Activated CD8-positive, alpha-beta T cell treated with anti-CD3 and anti-CD28 coated beads, Interleukin-2, amount 10 ng/mL, durations not matched to agents 7 days and 5 days (primary cell): ENCODE results near the gene HNRNPC. TPM values are rescaled to one million over a fixed set of nuclear protein-coding genes. Genes with fewer than 3 reads are reported as not detected.

Source experiments
- ATAC-seq: fragments of 150-1000 bp; cut with Tn5 transposase; one replicate; pipeline ENCODE4 v1.10.0; 2021; ENCODE audit warnings: moderate library complexity
- CTCF ChIA-PET: fragments of 350-600 bp; sonication (Branson Sonifier 250); formaldehyde crosslinking; loops from one replicate; lab custom pipeline; 2021; ENCODE audit warnings: antibody characterized with exemption; lab: Charles Lee
- POLR2A ChIA-PET: fragments of 350-600 bp; sonication (Branson Sonifier 250); formaldehyde crosslinking; loops from one replicate; lab custom pipeline; 2021; ENCODE audit warnings: antibody characterized with exemption; lab: Charles Lee
- DNase-seq: peaks from one replicate; pipeline ENCODE4 v3.0.0-alpha.2; 2020
- H3K27ac Mint-ChIP-seq: one replicate; pipeline ENCODE4 v1.8.0; 2021; ENCODE audit warnings: mild to moderate bottlenecking, mixed read lengths
- H3K27me3 Mint-ChIP-seq: one replicate; pipeline ENCODE4 v1.8.0; 2021; ENCODE audit warnings: low read depth, mixed read lengths
- H3K36me3 Mint-ChIP-seq: one replicate; pipeline ENCODE4 v1.8.0; 2021; ENCODE audit warnings: low read depth, mixed read lengths
- H3K4me1 Mint-ChIP-seq: one replicate; pipeline ENCODE4 v1.8.0; 2021; ENCODE audit warnings: low read depth, mixed read lengths
- H3K4me3 Mint-ChIP-seq: one replicate; pipeline ENCODE4 v1.8.0; 2021; ENCODE audit warnings: mild to moderate bottlenecking, mixed read lengths
- H3K9me3 Mint-ChIP-seq: one replicate; pipeline ENCODE4 v1.8.0; 2022; ENCODE audit warnings: mixed read lengths; ENCODE audit not compliant: insufficient read depth
- total RNA-seq, 2 experiments: library from RNA; stranded (reverse); gene quantifications; one replicate each; pipeline ENCODE4 v1.2.3, GENCODE V29; 2021

Gene HNRNPC
- total RNA-seq, 2 experiments from 2014 or later = 768 to 782 TPM

DNA sequence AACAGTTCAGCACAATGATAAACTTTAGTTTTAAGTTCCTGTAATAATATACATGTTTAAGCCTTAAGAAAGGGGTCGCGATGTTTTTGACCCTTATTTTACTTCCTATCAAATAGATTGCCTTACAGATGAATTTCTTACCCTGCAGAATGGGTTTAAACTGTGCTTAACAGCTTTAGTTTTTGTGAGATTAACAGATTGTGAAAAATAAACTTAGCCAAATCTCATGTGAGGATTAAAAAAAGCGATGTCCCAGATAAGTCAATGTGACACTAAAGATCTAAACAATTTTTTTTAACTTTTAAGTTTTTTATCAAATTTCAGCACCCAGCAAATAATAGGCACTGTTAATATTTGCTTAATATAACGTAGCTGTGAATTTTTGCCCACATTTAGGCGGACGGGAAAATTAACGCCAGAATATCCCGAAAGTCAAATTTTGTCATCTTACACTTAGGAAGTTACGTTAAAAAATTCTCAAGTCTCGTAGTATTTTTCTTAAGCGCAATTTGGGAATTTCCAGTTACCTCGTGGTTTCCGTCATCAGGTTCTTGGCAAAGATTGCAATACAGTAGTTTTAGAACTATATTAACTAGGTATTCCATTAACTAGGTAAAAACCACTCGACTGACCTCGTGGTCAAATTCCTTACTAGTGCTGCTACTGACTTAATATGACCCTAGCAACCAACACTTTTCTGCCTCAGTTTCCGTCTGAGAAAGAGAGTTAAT is 1.2 kb downstream of the HNRNPC start:
- ATAC-seq = no peak
- CTCF ChIA-PET = no interaction called here
- no peaks in the 10 kb centered on the region for H3K27me3 Mint-ChIP-seq

DNA sequence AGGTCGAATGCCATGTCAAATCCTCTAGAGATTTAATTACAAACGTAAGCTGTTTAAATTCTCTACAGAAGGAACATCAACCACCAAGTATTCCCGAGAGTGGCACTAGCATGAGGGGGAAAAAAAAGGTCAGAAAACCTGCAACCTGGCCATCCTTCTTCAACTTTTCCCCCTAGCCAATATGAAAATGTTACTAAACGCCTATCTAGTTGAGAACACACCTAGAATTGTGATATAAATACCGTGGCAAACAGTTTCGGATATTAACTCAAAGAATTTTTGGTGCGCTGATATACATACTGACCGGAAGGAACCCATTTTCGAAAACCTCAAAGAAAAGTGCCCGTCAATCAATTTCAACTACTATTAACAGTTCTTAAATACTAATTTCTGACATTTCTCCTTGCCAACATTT is 1.8 kb downstream of the HNRNPC start:
- no peaks in the 10 kb centered on the region for H3K27me3 Mint-ChIP-seq
- ChIA-PET POLR2A (interaction anchor here (0.7 to 1.4 kb wide), 3 partner anchors 10 to 126 kb away, joined by 3 to 4 read pairs (median 4); no protein-coding TSS in a partner anchor), CTCF (interaction anchor here (1.5 kb wide), 1 partner anchor 12 kb away, joined by 4 read pairs; no protein-coding TSS in a partner anchor)
- peak overlapping the region; percentile 100 for H3K27ac Mint-ChIP-seq
- H3K4me1 Mint-ChIP-seq = peaks cover 51% of the 10 kb centered on the region
- DNase-seq (no peak), ATAC-seq (no peak)
- peak overlapping the region; percentile 100 for H3K4me3 Mint-ChIP-seq
- H3K36me3 Mint-ChIP-seq = peaks cover 66% of the 10 kb centered on the region
- H3K9me3 Mint-ChIP-seq = no peaks in the 10 kb centered on the region

More for the DNA sequence above, 1.2 kb downstream of the HNRNPC start:
- POLR2A ChIA-PET = interaction anchor here (0.7 to 1.4 kb wide), 5 partner anchors 11 to 125 kb away, joined by 3 to 7 read pairs (median 4); no protein-coding TSS in a partner anchor
- no peaks in the 10 kb centered on the region for H3K9me3 Mint-ChIP-seq
- H3K36me3 Mint-ChIP-seq = peaks cover 60% of the 10 kb centered on the region
- DNase-seq = no peak
- H3K4me3 Mint-ChIP-seq = peak overlapping the region; percentile 100
- peaks cover 44% of the 10 kb centered on the region for H3K4me1 Mint-ChIP-seq
- H3K27ac Mint-ChIP-seq = peak overlapping the region; percentile 100

DNA sequence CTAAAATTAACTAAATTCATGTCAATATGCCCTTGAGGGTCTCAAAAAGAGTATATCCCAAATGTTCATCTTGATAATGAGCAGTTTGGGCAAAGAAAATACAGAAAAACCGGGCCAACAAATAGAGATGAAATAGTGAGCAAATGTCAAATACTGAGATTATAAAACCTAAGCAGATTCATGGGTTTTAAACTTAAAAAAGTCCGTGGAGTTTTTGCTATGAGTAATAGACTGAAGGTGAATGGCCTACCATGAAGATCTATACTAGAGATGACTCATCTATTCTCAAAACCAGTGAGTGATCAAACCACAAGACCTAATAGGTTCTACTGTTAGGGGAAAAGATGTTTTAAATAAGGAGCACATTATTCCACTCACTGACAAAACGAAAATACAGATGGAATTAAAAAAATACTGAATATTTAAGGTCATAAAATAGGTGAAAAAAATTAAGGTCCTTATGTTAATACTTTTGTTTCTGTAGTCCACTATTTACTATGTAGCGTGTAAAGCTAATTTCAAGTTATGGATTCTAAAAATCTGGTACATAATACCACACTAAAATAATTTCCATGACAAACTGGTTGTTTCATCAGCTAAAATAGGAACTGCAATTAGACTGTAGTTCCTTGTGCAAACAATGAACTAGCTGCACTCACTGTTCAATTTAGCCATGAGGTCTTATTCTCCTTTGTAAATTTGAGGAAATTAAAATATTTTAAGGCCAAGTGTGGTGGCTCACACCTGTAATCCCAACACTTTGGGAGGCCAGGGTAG is 5.0 kb downstream of the HNRNPC start:
- ChIA-PET CTCF (interaction anchor here (0.7 to 1.9 kb wide), 7 partner anchors 8 to 160 kb away, joined by 3 to 14 read pairs (median 3); no protein-coding TSS in a partner anchor), POLR2A (interaction anchor here (0.6 to 2.2 kb wide), 5 partner anchors 8 to 119 kb away, joined by 3 to 21 read pairs (median 4); no protein-coding TSS in a partner anchor)
- no peaks in the 10 kb centered on the region for H3K9me3 Mint-ChIP-seq
- H3K4me3 Mint-ChIP-seq = peak overlapping the region; percentile 100
- H3K27me3 Mint-ChIP-seq = no peaks in the 10 kb centered on the region
- H3K27ac Mint-ChIP-seq = peak overlapping the region; percentile 78
- peaks cover 86% of the 10 kb centered on the region for H3K36me3 Mint-ChIP-seq
- H3K4me1 Mint-ChIP-seq = peaks cover 66% of the 10 kb centered on the region
- DNase-seq (no peak), ATAC-seq (peak; percentile 72)

DNA sequence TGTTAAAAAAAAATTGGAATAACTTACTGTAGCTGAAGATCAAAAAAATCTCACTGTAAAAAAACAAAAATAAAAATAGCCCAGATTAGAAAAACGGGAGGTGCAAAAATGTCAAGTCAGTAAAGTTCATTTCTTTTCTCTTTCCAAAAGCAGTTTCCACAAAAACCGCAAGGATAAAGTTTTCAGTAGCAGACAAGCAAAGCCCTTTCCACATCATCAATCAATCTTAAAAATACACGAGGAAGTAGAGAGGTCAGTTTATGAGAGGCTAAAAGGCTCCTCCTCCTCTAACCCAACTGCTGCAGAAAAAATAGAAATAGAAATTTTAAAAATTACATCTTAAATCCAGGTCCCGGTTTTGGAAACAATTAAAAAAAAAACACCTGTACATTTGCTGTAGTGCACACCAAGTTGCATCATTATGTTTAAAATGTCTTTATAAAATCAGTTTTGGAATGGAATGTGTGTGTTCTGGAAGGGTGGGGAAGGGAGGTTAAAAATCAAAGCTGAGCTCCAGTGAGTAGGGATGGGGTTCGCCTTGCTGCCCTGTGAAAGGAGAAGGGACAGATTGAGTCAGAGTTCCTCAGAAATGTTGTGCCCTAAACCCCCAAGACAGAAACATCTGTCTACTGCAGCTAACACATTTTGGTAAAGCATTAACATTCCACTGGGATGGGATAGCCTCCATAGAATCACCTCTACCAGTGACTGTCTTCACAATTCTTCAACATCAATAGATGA is 5.8 kb downstream of the HNRNPC start:
- peaks cover 87% of the 10 kb centered on the region for H3K36me3 Mint-ChIP-seq
- ATAC-seq = peak; percentile 9
- peak overlapping the region; percentile 77 for H3K27ac Mint-ChIP-seq
- peaks cover 73% of the 10 kb centered on the region for H3K4me1 Mint-ChIP-seq
- DNase-seq = no peak
- no peaks in the 10 kb centered on the region for H3K9me3 Mint-ChIP-seq
- ChIA-PET POLR2A (no interaction called here), CTCF (interaction anchor here (0.7 kb wide), 1 partner anchor 159 kb away, joined by 4 read pairs; no protein-coding TSS in a partner anchor)
- H3K27me3 Mint-ChIP-seq = no peaks in the 10 kb centered on the region
- peak overlapping the region; percentile 100 for H3K4me3 Mint-ChIP-seq

DNA sequence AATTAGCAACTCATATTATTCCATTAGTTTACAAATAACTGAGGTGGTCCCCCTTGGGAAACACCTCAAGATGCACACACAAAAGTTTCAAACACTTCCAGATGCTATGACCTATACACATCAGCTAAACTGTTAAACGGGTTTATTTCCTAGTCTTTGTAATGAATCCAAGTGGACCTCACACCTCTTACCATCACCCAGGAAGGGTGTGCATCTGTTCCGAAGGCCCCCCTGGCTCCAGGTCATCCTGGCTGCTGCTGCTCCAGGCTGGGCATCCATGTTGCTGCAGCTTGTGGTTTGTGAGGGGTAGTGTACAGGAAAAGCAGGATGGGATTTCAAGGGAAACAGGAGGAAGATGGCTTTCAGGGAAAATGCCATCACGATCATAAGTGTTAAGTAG is 6.8 kb downstream of the HNRNPC start:
- H3K27me3 Mint-ChIP-seq = no peaks in the 10 kb centered on the region
- peaks cover 81% of the 10 kb centered on the region for H3K4me1 Mint-ChIP-seq
- H3K4me3 Mint-ChIP-seq = peak overlapping the region; percentile 60
- H3K27ac Mint-ChIP-seq = peak overlapping the region; percentile 75
- peaks cover 84% of the 10 kb centered on the region for H3K36me3 Mint-ChIP-seq
- DNase-seq = no peak
- POLR2A ChIA-PET = no interaction called here
- ATAC-seq = no peak
- CTCF ChIA-PET = no interaction called here
- H3K9me3 Mint-ChIP-seq = no peaks in the 10 kb centered on the region

DNA sequence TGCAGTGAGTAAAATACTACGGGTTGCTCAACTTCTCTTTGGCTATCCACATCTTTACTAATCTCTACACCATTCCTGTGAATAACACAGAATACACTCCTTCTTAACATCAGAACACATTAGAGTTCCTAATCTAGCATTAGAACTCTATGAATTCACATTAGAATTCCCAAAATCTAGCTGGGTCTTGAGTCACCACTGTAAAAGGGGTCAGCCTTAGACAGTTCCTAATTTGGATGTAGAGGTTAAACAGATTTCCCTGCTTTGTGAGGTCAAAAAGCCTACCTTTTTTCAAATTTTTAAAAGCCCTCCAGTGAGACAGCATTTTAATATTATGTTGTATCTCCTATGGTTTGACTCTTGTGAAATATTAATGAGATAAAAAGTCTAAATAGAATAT is 7.4 kb downstream of the HNRNPC start:
- ChIA-PET CTCF (no interaction called here), POLR2A (interaction anchor here (0.5 kb wide), 1 partner anchor 10 kb away, joined by 3 read pairs; no protein-coding TSS in a partner anchor)
- H3K9me3 Mint-ChIP-seq = no peaks in the 10 kb centered on the region
- peaks cover 85% of the 10 kb centered on the region for H3K36me3 Mint-ChIP-seq
- H3K27ac Mint-ChIP-seq = no peak overlapping the region
- peaks cover 84% of the 10 kb centered on the region for H3K4me1 Mint-ChIP-seq
- H3K27me3 Mint-ChIP-seq = no peaks in the 10 kb centered on the region
- H3K4me3 Mint-ChIP-seq = peak overlapping the region; percentile 60
- ATAC-seq = no peak
- DNase-seq = no peak

DNA sequence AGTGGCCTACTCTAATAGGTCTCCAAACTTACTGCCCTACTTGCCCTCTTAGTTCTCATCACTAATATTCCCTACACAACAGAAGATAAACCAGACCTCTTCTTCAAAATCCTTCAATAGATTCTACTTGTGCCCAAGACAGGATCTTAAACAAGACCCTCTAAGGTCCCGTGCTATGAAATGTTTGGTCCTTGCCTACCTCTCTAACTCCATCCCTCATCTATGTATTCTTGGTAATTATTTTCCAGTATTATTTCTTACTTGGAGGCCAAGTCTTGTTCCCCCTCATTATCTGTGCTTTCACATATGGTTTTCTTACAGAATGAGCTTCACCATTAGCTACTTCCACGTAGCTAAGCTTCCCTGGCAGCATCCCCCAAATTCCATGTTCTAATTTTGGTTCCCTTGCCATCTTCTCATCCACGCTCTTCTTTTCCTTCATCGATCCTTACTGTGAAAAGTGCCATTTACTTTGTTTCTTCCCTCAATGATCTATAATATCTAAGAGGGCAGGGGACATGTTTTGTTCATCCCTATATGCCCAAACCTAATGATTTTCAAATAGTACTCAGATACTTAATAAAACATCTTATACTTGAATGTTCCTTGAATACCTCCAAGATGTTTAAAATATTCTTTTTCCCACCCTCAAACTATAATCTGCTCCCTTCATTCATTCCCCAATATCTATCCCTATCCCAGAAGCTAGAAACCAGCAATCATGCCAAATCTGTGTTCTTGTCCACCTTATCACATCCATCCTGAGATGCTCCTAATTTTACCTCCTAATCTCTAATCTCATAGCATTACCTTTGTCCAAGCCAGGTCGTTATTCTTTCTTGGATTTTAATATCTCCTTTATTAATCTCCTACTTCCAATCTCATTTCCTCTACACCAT is 10.1 kb downstream of the HNRNPC start:
- ATAC-seq (no peak), DNase-seq (no peak)
- peaks cover 81% of the 10 kb centered on the region for H3K36me3 Mint-ChIP-seq
- H3K4me3 Mint-ChIP-seq = peak overlapping the region; percentile 50
- no peak overlapping the region for H3K27ac Mint-ChIP-seq
- CTCF ChIA-PET = interaction anchor here (1.4 to 6.4 kb wide), 2 partner anchors 17 to 52 kb away, joined by 3 to 37 read pairs; no protein-coding TSS in a partner anchor
- no peaks in the 10 kb centered on the region for H3K9me3 Mint-ChIP-seq
- peaks cover 81% of the 10 kb centered on the region for H3K4me1 Mint-ChIP-seq
- POLR2A ChIA-PET = no interaction called here
- H3K27me3 Mint-ChIP-seq = no peaks in the 10 kb centered on the region

DNA sequence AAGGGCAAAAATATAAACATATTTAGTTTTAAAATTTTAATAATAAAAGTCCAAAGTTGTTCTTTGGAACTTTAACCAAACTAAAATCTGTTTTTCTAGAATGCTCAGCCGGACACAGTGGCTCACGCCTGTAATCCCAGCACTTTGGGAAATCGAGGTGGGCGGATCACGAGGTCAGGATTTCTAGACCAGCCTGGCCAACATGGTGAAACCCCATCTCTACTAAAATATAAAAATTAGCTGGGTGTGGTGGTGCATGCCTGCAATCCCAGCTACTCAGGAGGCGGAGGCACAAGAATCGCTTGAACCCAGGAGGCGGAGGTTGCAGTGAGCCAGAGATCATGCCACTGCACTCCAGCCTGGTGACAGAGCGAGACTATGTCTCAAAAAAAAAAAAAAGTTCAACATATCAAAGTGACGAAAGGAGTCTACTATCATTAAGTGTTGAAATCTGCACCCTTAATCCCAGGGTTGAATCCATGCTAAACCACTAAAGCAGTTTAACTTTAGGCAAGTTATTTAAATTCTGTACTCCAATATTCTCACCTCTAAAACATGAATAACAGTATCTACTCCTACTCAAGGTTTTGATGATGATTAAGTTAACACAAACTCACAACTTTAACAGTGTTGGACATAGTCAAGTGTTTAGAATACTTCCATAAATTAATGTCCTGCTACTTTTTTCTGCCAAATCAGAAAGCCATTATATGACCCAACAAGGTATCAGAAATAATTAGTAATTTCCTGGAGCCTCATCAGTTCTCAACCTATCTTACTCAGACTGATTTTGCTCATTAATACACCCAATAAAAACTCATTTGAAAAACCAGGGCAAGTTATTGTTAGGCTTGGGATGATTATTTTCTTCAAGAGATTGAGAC is 11.0 kb downstream of the HNRNPC start:
- DNase-seq (no peak), ATAC-seq (no peak)
- ChIA-PET POLR2A (interaction anchor here (0.9 to 1.2 kb wide), 2 partner anchors 10 to 28 kb away, joined by 4 to 7 read pairs; no protein-coding TSS in a partner anchor), CTCF (interaction anchor here (1.4 to 6.4 kb wide), 2 partner anchors 16 to 53 kb away, joined by 3 to 37 read pairs; no protein-coding TSS in a partner anchor)
- H3K4me3 Mint-ChIP-seq = peak overlapping the region; percentile 50
- H3K9me3 Mint-ChIP-seq = no peaks in the 10 kb centered on the region
- peak overlapping the region; percentile 20 for H3K27ac Mint-ChIP-seq
- H3K36me3 Mint-ChIP-seq = peaks cover 76% of the 10 kb centered on the region
- H3K27me3 Mint-ChIP-seq = no peaks in the 10 kb centered on the region
- H3K4me1 Mint-ChIP-seq = peaks cover 72% of the 10 kb centered on the region

DNA sequence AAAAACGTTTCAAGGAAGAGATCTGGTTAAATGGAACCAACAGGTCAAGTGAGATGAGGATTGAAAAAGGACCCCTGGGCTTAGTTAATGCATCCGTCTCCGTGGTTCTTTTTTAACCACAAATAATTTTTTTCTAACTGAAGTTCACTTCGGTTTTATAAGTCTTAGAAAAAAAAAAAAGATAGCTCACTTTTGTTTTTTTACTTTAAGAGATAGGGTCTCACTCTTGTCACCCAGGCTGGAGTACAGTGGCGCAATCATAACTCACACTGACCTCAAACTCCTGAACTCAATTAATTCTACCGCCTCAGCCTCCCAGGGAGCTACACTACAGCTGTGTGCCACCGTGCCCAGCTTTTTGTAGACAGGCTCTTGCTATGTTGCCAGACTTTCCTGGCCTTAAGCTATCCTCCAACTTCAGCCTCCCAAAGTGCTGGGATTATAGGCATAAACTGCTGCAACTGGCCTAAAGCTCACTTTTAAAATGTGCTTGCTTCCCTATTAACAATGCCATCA is 11.8 kb downstream of the HNRNPC start:
- ChIA-PET CTCF (interaction anchor here (0.6 to 6.4 kb wide), 3 partner anchors 15 to 625 kb away, joined by 3 to 37 read pairs (median 3); no protein-coding TSS in a partner anchor), POLR2A (interaction anchor here (0.9 to 3.8 kb wide), 4 partner anchors 8 to 27 kb away, joined by 4 to 21 read pairs (median 6); no protein-coding TSS in a partner anchor)
- Mint-ChIP-seq H3K4me1 (peaks cover 67% of the 10 kb centered on the region), H3K27ac (peak overlapping the region; percentile 77), H3K27me3 (no peaks in the 10 kb centered on the region), H3K36me3 (peaks cover 73% of the 10 kb centered on the region), H3K9me3 (no peaks in the 10 kb centered on the region), H3K4me3 (peak overlapping the region; percentile 40)
- peak; percentile 15 for ATAC-seq
- DNase-seq = no peak
